Testis (tissue), 5 donors: ENCODE measurements around the gene ZNF563. TPM values are rescaled to one million over a fixed set of nuclear protein-coding genes. Genes with fewer than 3 reads are reported as not detected.

ENCODE experiments used
- DNase-seq: peaks from one replicate; pipeline ENCODE4 v3.0.0-alpha.2; 2019
- H3K27ac ChIP-seq, 2 donors: fragments of 200-600 bp; sonication (generic); one replicate each; pipeline ENCODE4 v1.5.1; 2019
- H3K27me3 ChIP-seq: fragments of 200-600 bp; sonication (generic); one replicate; pipeline ENCODE4 v1.5.1; 2019
- H3K36me3 ChIP-seq: fragments of 200-600 bp; sonication (generic); one replicate; pipeline ENCODE4 v1.5.1; 2017; ENCODE audit warnings: low read depth; ENCODE audit errors: missing control alignments
- H3K4me1 ChIP-seq: fragments of 200-600 bp; sonication (generic); one replicate; pipeline ENCODE4 v1.5.1; 2019
- H3K4me3 ChIP-seq, 2 donors: fragments of 200-600 bp; sonication (generic); one replicate each; pipeline ENCODE4 v1.5.1; 2017 to 2019
- H3K9me3 ChIP-seq: fragments of 200-600 bp; sonication (generic); one replicate; pipeline ENCODE4 v1.5.1; 2017
- CTCF ChIP-seq, 3 experiments: fragments of 450-650 bp in 2 of 3; fragments of 200-600 bp in 1 of 3; sonication (generic) in 1 of 3; IDR thresholded peaks; one replicate each; pipeline ENCODE4 v1.5.1; 2016 to 2019; ENCODE audit warnings: antibody characterized with exemption in 3 of 3, mild to moderate bottlenecking in 2 of 3, moderate library complexity in 1 of 3
- POLR2A ChIP-seq: fragments of 450-650 bp; IDR thresholded peaks from one replicate; pipeline ENCODE4 v1.6.1; 2017; ENCODE audit warnings: antibody characterized with exemption, mild to moderate bottlenecking, moderate library complexity
- WGBS, 2 donors: methylation state at CpG; one replicate each; pipeline ENCODE4 v1.1.5; 2018; 5-methylcytosine and 5-hydroxymethylcytosine counted together
- intact Hi-C: fragments of 100-400 bp; cut with DNase I; formaldehyde crosslinking; loops from one replicate; pipeline ENCODE4 v1.15.1; 2023; ENCODE audit warnings: low total_unique reads
- long read RNA-seq, 2 donors: transcript quantifications; one replicate each; lab custom pipeline, GENCODE V29; 2026
- polyA plus RNA-seq: library from polyadenylated mRNA; stranded (reverse); fragments of 350-450 nt; fragmentation: Illumina TruSeq; extraction: RNeasy Lipid Tissue Mini Kit (QIAGEN cat#74804); gene quantifications from one replicate; pipeline ENCODE4 v1.2.3, GENCODE V29; 2014; ENCODE audit warnings: low read depth, low replicate concordance; ENCODE audit not compliant: insufficient read depth
- total RNA-seq, 2 donors: library from RNA; depleted of rRNA; stranded (reverse); fragments of >200 nt; gene quantifications; one replicate each; pipeline ENCODE4 v1.2.3, GENCODE V29; 2016

The ZNF563 gene
- total RNA-seq, result 10 to 100 TPM; 13.7 to 29.1 TPM
- 21.0 TPM for polyA plus RNA-seq
- long read RNA-seq, donor 1, partial matches to known transcripts, result 0 of 1 reads
- long read RNA-seq, donor 1, other reads (novel, unspliced or antisense), result 0 of 1 reads
- long read RNA-seq, donor 2, result 0 reads

- DNase-seq, result peak; percentile 99
- Histone ChIP-seq H3K36me3 (no peaks in the 10 kb centered on the region), H3K4me1 (peaks cover 4% of the 10 kb centered on the region), H3K27me3 (no peaks in the 10 kb centered on the region), H3K4me3 (peak within 1 kb of the TSS; percentile 92 to 95), H3K9me3 (no peaks in the 10 kb centered on the region), H3K27ac (peak within 1 kb of the TSS; percentile 90 to 93)
- peak; percentile 80 for TF ChIP-seq POLR2A
- TF ChIP-seq CTCF (IDR thresholded peaks at IDR 0.05), result no peak
- WGBS, 2 donors, result 1% methylated on average over 20 to 53 of the region's 55 CpGs
- intact Hi-C loops, result no loop called here
Measured at GRCh38 chr19:12333162-12334159, at the start of gene ZNF563. Gene ZNF563, minus strand, starts transcription at chr19:12333633. Its CDS starts 151 bp downstream, at chr19:12333482.

GRCh38 chr19:12380444-12380737, 47.0 kb upstream of the ZNF563 start:
- no peaks in the 10 kb centered on the region for H3K9me3 ChIP-seq
- no peaks in the 10 kb centered on the region for H3K4me1 ChIP-seq
- intact Hi-C loops, result no loop called here
- H3K27ac ChIP-seq, result no peak overlapping the region
- no peak for TF ChIP-seq POLR2A
- TF ChIP-seq CTCF (IDR thresholded peaks at IDR 0.05), result no peak
- no peak overlapping the region for H3K4me3 ChIP-seq
- 86 to 94% methylated on average over 2 of the region's 2 CpGs for WGBS, 2 donors
- H3K36me3 ChIP-seq, result no peaks in the 10 kb centered on the region
- no peak for DNase-seq
- H3K27me3 ChIP-seq, result no peaks in the 10 kb centered on the region

GRCh38 chr19:12379732-12380443, 46.5 kb upstream of the ZNF563 start:
- intact Hi-C loops, result no loop called here
- Histone ChIP-seq H3K36me3 (no peaks in the 10 kb centered on the region), H3K4me1 (no peaks in the 10 kb centered on the region), H3K27me3 (no peaks in the 10 kb centered on the region), H3K27ac (no peak overlapping the region), H3K4me3 (no peak overlapping the region), H3K9me3 (no peaks in the 10 kb centered on the region)
- no peak for DNase-seq
- WGBS, 2 donors, result 90 to 91% methylated on average over 5 of the region's 5 CpGs
- TF ChIP-seq POLR2A (no peak), CTCF (IDR thresholded peaks at IDR 0.05) (no peak)

GRCh38 chr19:12374026-12374425, 40.6 kb upstream of the ZNF563 start:
- H3K4me1 ChIP-seq, result no peaks in the 10 kb centered on the region
- 86 to 91% methylated on average over 1 of the region's 1 CpG for WGBS, 2 donors
- H3K4me3 ChIP-seq, result no peak overlapping the region
- no peak for TF ChIP-seq CTCF (IDR thresholded peaks at IDR 0.05)
- TF ChIP-seq POLR2A, result no peak
- no peaks in the 10 kb centered on the region for H3K27me3 ChIP-seq
- no peaks in the 10 kb centered on the region for H3K36me3 ChIP-seq
- H3K27ac ChIP-seq, result no peak overlapping the region
- DNase-seq, result no peak
- H3K9me3 ChIP-seq, result no peaks in the 10 kb centered on the region
- intact Hi-C loops, result no loop called here
